HG03060 (cell line): ENCODE measurements around the gene ATXN10.
"Not testable (repeated sequence)": the region's sequence is repeated elsewhere in the genome, so short reads cannot be mapped to it uniquely, and the experiment has no call there.

Source experiments
- ATAC-seq: cut with Tn5 transposase; IDR thresholded peaks from one replicate; pipeline ENCODE4 v1.9.1; 2021; ENCODE audit warnings: low read depth, moderate number of reproducible peaks; ENCODE audit not compliant: unreplicated experiment

The ATXN10 gene

GRCh38 chr22:45677063-45677462, 5.4 kb downstream of the ATXN10 start:
- no peak for ATAC-seq

GRCh38 chr22:45678961-45679912, 7.6 kb downstream of the ATXN10 start:
- no peak for ATAC-seq

- ATAC-seq: no peak
These were observed 9.5 kb downstream of the ATXN10 start for GRCh38 chr22:45680932-45681700.

GRCh38 chr22:45682064-45682463, 10.4 kb downstream of the ATXN10 start:
- ATAC-seq: no peak

- ATAC-seq: not testable (repeated sequence)
These were observed 11.1 kb downstream of the ATXN10 start for GRCh38 chr22:45682773-45683172.

- ATAC-seq: no peak
These were observed 11.6 kb downstream of the ATXN10 start for GRCh38 chr22:45683248-45683647.

- ATAC-seq: no peak
These were observed 12.0 kb downstream of the ATXN10 start for GRCh38 chr22:45683680-45684079.

GRCh38 chr22:45684169-45684568, 12.5 kb downstream of the ATXN10 start:
- ATAC-seq: no peak

GRCh38 chr22:45684752-45685574, 13.3 kb downstream of the ATXN10 start:
- ATAC-seq: no peak

- no peak for ATAC-seq
These were observed 14.4 kb downstream of the ATXN10 start for GRCh38 chr22:45686004-45686403.

- no peak for ATAC-seq
These were observed 15.2 kb downstream of the ATXN10 start for GRCh38 chr22:45686836-45687235.

- ATAC-seq: no peak
These were observed 17.0 kb downstream of the ATXN10 start for GRCh38 chr22:45688600-45689080.

GRCh38 chr22:45689211-45689610, 17.6 kb downstream of the ATXN10 start:
- no peak for ATAC-seq

- no peak for ATAC-seq
These were observed 18.4 kb downstream of the ATXN10 start for GRCh38 chr22:45690008-45690407.

- ATAC-seq: no peak
These were observed 20.9 kb downstream of the ATXN10 start for GRCh38 chr22:45692549-45692948.

- no peak for ATAC-seq
These were observed 22.2 kb downstream of the ATXN10 start for GRCh38 chr22:45693835-45694234.

- no peak for ATAC-seq
These were observed 24.6 kb downstream of the ATXN10 start for GRCh38 chr22:45696227-45696626.

GRCh38 chr22:45698094-45698493, 26.5 kb downstream of the ATXN10 start:
- no peak for ATAC-seq

- ATAC-seq: no peak
These were observed 31.3 kb downstream of the ATXN10 start for GRCh38 chr22:45702981-45703380.

GRCh38 chr22:45703758-45704157, 32.1 kb downstream of the ATXN10 start:
- ATAC-seq: no peak
